H1 (cell line): ENCODE results near the gene MBLAC1. TPM values are rescaled to one million over a fixed set of nuclear protein-coding genes. Genes with fewer than 3 reads are reported as not detected.

ENCODE experiments used
- CTCF ChIA-PET: fragments of 300-600 bp; sonication (Branson Sonifier 250); formaldehyde crosslinking; loops from one replicate; lab custom pipeline; 2021; ENCODE audit not compliant: partially characterized antibody; lab: Charles Lee
- POLR2A ChIA-PET: fragments of 300-600 bp; sonication (Branson Sonifier 250); formaldehyde crosslinking; loops from one replicate; lab custom pipeline; 2021; ENCODE audit warnings: inconsistent platforms; ENCODE audit not compliant: partially characterized antibody; lab: Charles Lee
- DNase-seq, 2 experiments: peaks; one replicate each; pipeline versions ENCODE4 v3.0.0 to v3.0.0-alpha.2; 2010 to 2022; ENCODE audit warnings: low spot score in 2 of 2, low read depth in 1 of 2, mixed read lengths in 1 of 2
- FAIRE-seq: peaks from 2 replicates; lab custom pipeline; 2011; peaks lifted over from hg19 to GRCh38; lab: Jason Lieb, UNC
- H2AFZ ChIP-seq: 2 replicates; pipeline ENCODE4 v1.8.1; 2012; ENCODE audit warnings: low read length, inconsistent platforms
- H2AK5ac ChIP-seq: 2 replicates; pipeline ENCODE4 v1.6.1; 2013; ENCODE audit warnings: low read depth, low read length
- H2BK120ac ChIP-seq: replicated peaks from 2 replicates; pipeline ENCODE3; 2013; ENCODE audit warnings: low read depth, low read length, inconsistent platforms
- H2BK12ac ChIP-seq: 2 replicates; pipeline ENCODE4 v1.6.1; 2013; ENCODE audit warnings: low read depth, low read length
- H2BK15ac ChIP-seq: 2 replicates; pipeline ENCODE4 v1.6.1; 2013; ENCODE audit warnings: low read length
- H2BK20ac ChIP-seq: 2 replicates; pipeline ENCODE4 v1.6.1; 2013; ENCODE audit warnings: low read length
- H2BK5ac ChIP-seq: 2 replicates; pipeline ENCODE4 v1.6.1; 2013; ENCODE audit warnings: low read depth, low read length
- H3K14ac ChIP-seq: 2 replicates; pipeline ENCODE4 v1.6.1; 2013; ENCODE audit warnings: inconsistent platforms; ENCODE audit not compliant: insufficient read length
- H3K18ac ChIP-seq: 2 replicates; pipeline ENCODE4 v1.6.1; 2013; ENCODE audit warnings: low read length; ENCODE audit errors: extremely low read depth
- H3K23ac ChIP-seq: 2 replicates; pipeline ENCODE4 v1.6.1; 2013; ENCODE audit warnings: inconsistent platforms; ENCODE audit not compliant: insufficient read length
- H3K23me2 ChIP-seq: 2 replicates; pipeline ENCODE4 v1.6.1; 2013; ENCODE audit warnings: low read depth, low read length
- H3K27ac ChIP-seq: 2 replicates; pipeline ENCODE4 v1.6.1; 2011; ENCODE audit warnings: low read depth, low read length, inconsistent platforms
- H3K27me3 ChIP-seq, 4 experiments: replicated peaks in 1 of 4; 1 replicate in 1 of 4; 2 replicates in 3 of 4; pipeline versions ENCODE4 v1.6.1 to v1.8.1; 2011 to 2013; ENCODE audit warnings: low read length in 3 of 4, mild to moderate bottlenecking in 3 of 4, inconsistent platforms in 2 of 4, mixed read lengths in 2 of 4, moderate library complexity in 1 of 4; ENCODE audit not compliant: control insufficient read depth in 3 of 4, insufficient read depth in 3 of 4; ENCODE audit errors: extremely low read depth in 1 of 4
- H3K36me3 ChIP-seq, 4 experiments: 2 replicates each; pipeline versions ENCODE4 v1.6.1 to v1.8.1; 2011 to 2013; ENCODE audit warnings: mild to moderate bottlenecking in 4 of 4, low read length in 3 of 4, moderate library complexity in 2 of 4, control low read depth in 1 of 4, inconsistent platforms in 1 of 4; ENCODE audit not compliant: insufficient read depth in 4 of 4, control insufficient read depth in 2 of 4
- H3K4ac ChIP-seq: replicated peaks from 2 replicates; pipeline ENCODE3; 2013; ENCODE audit warnings: low read length, low read depth, mixed read lengths, inconsistent platforms; ENCODE audit not compliant: insufficient read length
- H3K4me1 ChIP-seq, 4 experiments: replicated peaks in 1 of 4; 1 replicate in 1 of 4; 2 replicates in 3 of 4; pipeline versions ENCODE4 v1.6.1 to v1.8.1; 2011 to 2013; ENCODE audit warnings: low read length in 3 of 4, inconsistent platforms in 2 of 4, mixed read lengths in 1 of 4; ENCODE audit not compliant: insufficient read depth in 4 of 4, control insufficient read depth in 3 of 4
- H3K4me2 ChIP-seq, 2 experiments: 2 replicates each; pipeline versions ENCODE4 v1.6.1 to v1.8.1; 2011 to 2013; ENCODE audit warnings: low read depth in 2 of 2, low read length in 2 of 2, control low read depth in 1 of 2, inconsistent platforms in 1 of 2, mild to moderate bottlenecking in 1 of 2; ENCODE audit not compliant: insufficient read depth in 1 of 2
- H3K4me3 ChIP-seq, 4 experiments: fragments of 200-600, 300-600 bp in 1 of 4; sonication (generic), shearing (Covaris generic), sonication (Bioruptor Twin) in 1 of 4; 2 replicates each; pipeline versions ENCODE4 v1.5.1 to v1.8.1; 2011 to 2016; ENCODE audit warnings: low read length in 4 of 4, low read depth in 3 of 4, control low read depth in 2 of 4, inconsistent platforms in 2 of 4, mild to moderate bottlenecking in 2 of 4, mixed read lengths in 1 of 4, moderate library complexity in 1 of 4; ENCODE audit not compliant: insufficient read depth in 2 of 4; ENCODE audit errors: extremely low read depth in 1 of 4
- H3K56ac ChIP-seq: replicated peaks from 2 replicates; pipeline ENCODE3; 2013; ENCODE audit warnings: low read depth, mild to moderate bottlenecking, mixed read lengths, low read length, inconsistent platforms; ENCODE audit not compliant: insufficient read length
- H3K79me1 ChIP-seq: 2 replicates; pipeline ENCODE4 v1.6.1; 2013; ENCODE audit warnings: low read depth, low read length, control low read depth
- H3K79me2 ChIP-seq, 2 experiments: 2 replicates each; pipeline versions ENCODE4 v1.6.1 to v1.8.1; 2012 to 2013; ENCODE audit warnings: low read length in 2 of 2, mild to moderate bottlenecking in 2 of 2, inconsistent platforms in 1 of 2; ENCODE audit not compliant: insufficient read depth in 2 of 2, control insufficient read depth in 1 of 2
- H3K9ac ChIP-seq, 4 experiments: replicated peaks in 1 of 4; 1 replicate in 1 of 4; 2 replicates in 3 of 4; pipeline versions ENCODE4 v1.6.1 to v1.8.1; 2011 to 2013; ENCODE audit warnings: low read depth in 3 of 4, low read length in 3 of 4, control low read depth in 2 of 4, mild to moderate bottlenecking in 2 of 4, moderate library complexity in 2 of 4, inconsistent platforms in 1 of 4; ENCODE audit errors: extremely low read depth in 1 of 4
- H3K9me3 ChIP-seq, 2 experiments: 2 replicates each; pipeline versions ENCODE4 v1.6.1 to v1.8.1; 2012 to 2013; ENCODE audit warnings: mild to moderate bottlenecking in 2 of 2, moderate library complexity in 2 of 2, control low read depth in 1 of 2, inconsistent platforms in 1 of 2, low read depth in 1 of 2, low read length in 1 of 2, mixed read lengths in 1 of 2; ENCODE audit not compliant: insufficient read depth in 2 of 2
- H4K20me1 ChIP-seq, 2 experiments: replicated peaks in 1 of 2; 2 replicates each; pipeline versions ENCODE3 to v1.8.1; 2011 to 2013; ENCODE audit warnings: inconsistent platforms in 2 of 2, low read length in 2 of 2, mild to moderate bottlenecking in 1 of 2; ENCODE audit not compliant: insufficient read depth in 2 of 2, control insufficient read depth in 1 of 2
- H4K5ac ChIP-seq: 2 replicates; pipeline ENCODE4 v1.6.1; 2013; ENCODE audit warnings: low read length, low read depth, mixed read lengths, inconsistent platforms; ENCODE audit not compliant: insufficient read length
- H4K8ac ChIP-seq: 2 replicates; pipeline ENCODE4 v1.8.0; 2013; ENCODE audit warnings: mild to moderate bottlenecking, moderate library complexity, low read length, inconsistent platforms; ENCODE audit not compliant: insufficient read depth; ENCODE audit errors: extremely low read depth
- H4K91ac ChIP-seq: replicated peaks from 2 replicates; pipeline ENCODE3; 2013; ENCODE audit warnings: low read length, mixed read lengths, inconsistent platforms; ENCODE audit not compliant: insufficient read length
- BRCA1 ChIP-seq: IDR thresholded peaks from 2 replicates; pipeline ENCODE4 v1.6.1; 2012; ENCODE audit warnings: low read depth, low read length, improper control_type of control experiment
- CHD2 ChIP-seq: IDR thresholded peaks from 2 replicates; pipeline ENCODE4 v1.6.1; 2012; ENCODE audit warnings: low read length, improper control_type of control experiment
- EP300 ChIP-seq, 2 experiments: IDR thresholded peaks; 1 replicate in 1 of 2; 2 replicates in 1 of 2; pipeline ENCODE4 v1.6.1; 2011 to 2012; ENCODE audit warnings: low read depth in 2 of 2, low read length in 2 of 2, mild to moderate bottlenecking in 2 of 2, borderline replicate concordance in 1 of 2, inconsistent platforms in 1 of 2, moderate library complexity in 1 of 2
- FOSL1 ChIP-seq: IDR thresholded peaks from 2 replicates; pipeline ENCODE4 v1.6.1; 2011; ENCODE audit warnings: mild to moderate bottlenecking, low read depth, low read length, moderate library complexity; ENCODE audit not compliant: insufficient read depth
- KDM5A ChIP-seq: fragments of 200-600 bp; IDR thresholded peaks from 2 replicates; pipeline ENCODE4 v1.7.1; 2012; ENCODE audit warnings: mild to moderate bottlenecking, low read length, inconsistent platforms, mixed read lengths
- POU5F1 ChIP-seq: IDR thresholded peaks from 2 replicates; pipeline ENCODE4 v1.6.1; 2011; ENCODE audit warnings: low read depth, mild to moderate bottlenecking, low read length, moderate library complexity
- RAD21 ChIP-seq, 2 experiments: IDR thresholded peaks in 1 of 2; conservative IDR thresholded peaks in 1 of 2; 2 replicates each; pipeline ENCODE4 v1.6.1; 2011; ENCODE audit warnings: low read depth in 2 of 2, low read length in 2 of 2, improper control_type of control experiment in 1 of 2, inconsistent platforms in 1 of 2, mild to moderate bottlenecking in 1 of 2, moderate library complexity in 1 of 2
- RFX5 ChIP-seq: IDR thresholded peaks from 2 replicates; pipeline ENCODE4 v1.6.1; 2011; ENCODE audit warnings: low read depth, low read length, improper control_type of control experiment, borderline replicate concordance
- SP1 ChIP-seq: IDR thresholded peaks from 2 replicates; pipeline ENCODE4 v1.6.1; 2011; ENCODE audit warnings: low read depth, low read length
- SP4 ChIP-seq: IDR thresholded peaks from 2 replicates; pipeline ENCODE4 v1.6.1; 2012; ENCODE audit warnings: low read length, inconsistent platforms
- SUZ12 ChIP-seq: fragments of 200-600 bp; sonication (generic); IDR thresholded peaks from 2 replicates; pipeline ENCODE4 v1.6.1; 2012; ENCODE audit warnings: mild to moderate bottlenecking, inconsistent platforms, low read length, moderate library complexity, mixed read lengths
- TAF1 ChIP-seq: IDR thresholded peaks from 2 replicates; pipeline ENCODE4 v1.6.1; 2011; ENCODE audit warnings: mild to moderate bottlenecking, low read depth, low read length
- YY1 ChIP-seq: IDR thresholded peaks from 2 replicates; pipeline ENCODE4 v1.6.1; 2011; ENCODE audit warnings: low read depth, mild to moderate bottlenecking, low read length
- WGBS, 2 experiments: shearing (Covaris generic) in 1 of 2; methylation state at CpG; one replicate each; pipeline versions ENCODE4 v1.1.6 to v1.1.7; 2013 to 2015; ENCODE audit warnings: low lambda C conversion rate in 2 of 2, mixed read lengths in 2 of 2, inconsistent platforms in 1 of 2, low coverage in 1 of 2, missing lambda C conversion rate in 1 of 2; ENCODE audit not compliant: insufficient replicate concordance in 2 of 2, insufficient coverage in 1 of 2, insufficient read length in 1 of 2; ENCODE audit errors: extremely low coverage in 1 of 2, missing lambda C conversion rate in 1 of 2; 5-methylcytosine and 5-hydroxymethylcytosine counted together
- polyA plus RNA-seq, 7 experiments: library from polyadenylated mRNA; depleted of rRNA in 3 of 7; stranded (reverse) in 5 of 7; unstranded in 2 of 7; fragments of >200 nt in 5 of 7; fragments of 200-250 nt in 2 of 7; gene quantifications; 1 replicate in 5 of 7; 2 replicates in 1 of 7; 4 replicates in 1 of 7; pipeline versions ENCODE4 v1.2.1 to v1.2.3, GENCODE V29; 2011 to 2013; ENCODE audit warnings: missing spikeins in 2 of 7, mixed read lengths in 2 of 7
- total RNA-seq: library from RNA; stranded (reverse); fragmentation: NEBNext Ultra II Directional; extraction: Animal tissue kit (Norgen Biotek cat#: 25700); gene quantifications from 2 replicates; pipeline ENCODE4 v1.2.1, GENCODE V29; 2021

The MBLAC1 gene
- total and polyA plus RNA-seq, 2 of the 8 experiments (the other 6 are each of a cell fraction or from before 2014, with no cell fraction given), result 1.00 to 1.7 TPM

DNA sequence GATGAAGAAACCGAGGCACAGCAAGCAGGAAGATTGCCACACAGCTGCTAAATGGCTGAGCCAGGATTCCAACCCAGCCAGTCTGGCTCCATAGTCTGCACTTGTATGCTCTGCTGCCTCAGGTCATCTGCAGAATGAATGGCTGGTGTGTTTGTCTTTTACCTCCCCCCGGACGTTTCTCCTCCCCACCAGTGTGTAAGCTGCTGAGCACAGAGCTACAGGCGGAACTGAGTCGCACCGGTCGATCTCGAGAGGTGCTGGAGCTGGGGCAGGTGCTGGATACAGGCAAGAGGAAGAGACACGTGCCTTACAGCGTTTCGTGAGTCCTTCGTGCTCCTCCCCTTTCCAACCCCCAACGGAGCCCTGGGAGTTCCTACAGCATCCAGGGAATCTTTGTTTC, 4.7 kb upstream of the MBLAC1 start:
- Histone ChIP-seq H3K79me1 (0 out of 2 replicates have a peak, but pooled peaks cover 2% of the 10 kb centered on the region), H4K8ac (no peak overlapping the region), H4K5ac (no peak overlapping the region), H3K9ac (no peak overlapping the region; a peak in 2 of 7 replicates), H3K23me2 (peaks cover 8% of the 10 kb centered on the region), H2BK12ac (no peak overlapping the region), H3K36me3 (no peaks in the 10 kb centered on the region), H3K4me3 (no peak overlapping the region), H3K23ac (no peak overlapping the region), H3K18ac (no peak overlapping the region), H3K79me2 (peaks cover 0 to 6% of the 10 kb centered on the region in 2 experiments; a peak in 1 of 4 replicates), H3K4me1 (peaks cover 0 to 5% (median 1%) of the 10 kb centered on the region in 4 experiments; a peak in 4 of 7 replicates), H3K27ac (no peak overlapping the region), H2BK5ac (0 out of 2 replicates have a peak overlapping the region, but pooled peaks have one; percentile 35), H3K27me3 (no peaks in the 10 kb centered on the region), H3K9me3 (no peaks in the 10 kb centered on the region), H3K4me2 (no peak overlapping the region), H2BK120ac (no peak overlapping the region), H2BK20ac (no peak overlapping the region), H3K56ac (no peak overlapping the region), H4K91ac (no peak overlapping the region), H3K14ac (no peak overlapping the region), H3K4ac (no peak overlapping the region), H2AK5ac (no peak overlapping the region), H4K20me1 (no peaks in the 10 kb centered on the region), H2BK15ac (no peak overlapping the region), H2AFZ (no peak overlapping the region)
- DNase-seq (no peak), FAIRE-seq (no peak)
- POLR2A ChIA-PET, result interaction anchor here (0.8 to 19.1 kb wide), 5 partner anchors 10 to 66 kb away, joined by 3 to 414 read pairs (median 8); partner anchors contain the start of genes AP4M1 and MCM7
- CTCF ChIA-PET, result interaction anchor here (0.6 to 5.3 kb wide), 6 partner anchors 8 to 490 kb away, joined by 3 to 24 read pairs (median 4); no protein-coding TSS in a partner anchor
- whole genome bisulfite sequencing, 2 experiments, result 81% methylated on average over 10 of the region's 13 CpGs; no CpG with 5 or more reads in 1 of the 2 experiments
- TF ChIP-seq RFX5 (no peak), BRCA1 (no peak), KDM5A (no peak), SP4 (no peak), EP300 (IDR thresholded peaks at IDR 0.05; ENCODE audit: borderline replicate concordance in 1 of 2, low read depth in 2 of 2, low read length in 2 of 2) (no peak), FOSL1 (no peak), POU5F1 (no peak), RAD21 (IDR thresholded peaks at IDR 0.05 in 1 of 2, conservative IDR thresholded peaks at IDR 0.05 in 1 of 2; ENCODE audit: low read depth in 2 of 2, low read length in 2 of 2) (no peak), TAF1 (no peak), YY1 (no peak), CHD2 (no peak), SUZ12 (no peak), SP1 (no peak)
